OCI-LY3 (cell line): ENCODE measurements around the gene HS2ST1.

ENCODE experiments used
- EZH2phosphoT487 ChIP-seq: fragments of 200-600 bp; shearing (Covaris generic); IDR thresholded peaks from 2 replicates; pipeline ENCODE4 v1.6.1; 2018; ENCODE audit warnings: antibody characterized with exemption, mixed run types, low read depth
- TF ChIP-seq, protein P1 (sequence below): fragments of 200-600, 300-600 bp; sonication (generic); IDR thresholded peaks from 2 replicates; pipeline ENCODE4 v1.5.1; 2014; ENCODE audit warnings: antibody characterized with exemption, low read length, low read depth

DNA sequence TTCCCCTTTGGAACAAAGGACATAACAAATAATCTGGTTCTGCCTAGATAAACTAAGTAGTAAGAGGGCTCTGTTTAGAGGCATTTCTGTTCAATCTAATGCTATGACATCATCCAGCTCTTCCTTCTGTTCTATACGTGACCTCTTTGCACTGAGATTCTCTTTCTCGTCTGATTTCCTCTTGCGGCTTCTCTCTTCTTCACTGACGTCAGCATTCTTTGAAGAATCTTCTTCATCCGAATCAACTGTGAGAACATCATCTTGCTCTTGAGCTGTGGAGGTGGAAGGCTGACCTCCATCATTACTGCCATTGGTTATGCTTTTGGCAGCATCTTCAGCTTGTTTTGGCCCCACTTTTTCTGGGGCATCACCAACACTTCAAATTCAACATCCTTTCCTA is 130.4 kb downstream of the HS2ST1 start:
- TF ChIP-seq, protein P1, sequence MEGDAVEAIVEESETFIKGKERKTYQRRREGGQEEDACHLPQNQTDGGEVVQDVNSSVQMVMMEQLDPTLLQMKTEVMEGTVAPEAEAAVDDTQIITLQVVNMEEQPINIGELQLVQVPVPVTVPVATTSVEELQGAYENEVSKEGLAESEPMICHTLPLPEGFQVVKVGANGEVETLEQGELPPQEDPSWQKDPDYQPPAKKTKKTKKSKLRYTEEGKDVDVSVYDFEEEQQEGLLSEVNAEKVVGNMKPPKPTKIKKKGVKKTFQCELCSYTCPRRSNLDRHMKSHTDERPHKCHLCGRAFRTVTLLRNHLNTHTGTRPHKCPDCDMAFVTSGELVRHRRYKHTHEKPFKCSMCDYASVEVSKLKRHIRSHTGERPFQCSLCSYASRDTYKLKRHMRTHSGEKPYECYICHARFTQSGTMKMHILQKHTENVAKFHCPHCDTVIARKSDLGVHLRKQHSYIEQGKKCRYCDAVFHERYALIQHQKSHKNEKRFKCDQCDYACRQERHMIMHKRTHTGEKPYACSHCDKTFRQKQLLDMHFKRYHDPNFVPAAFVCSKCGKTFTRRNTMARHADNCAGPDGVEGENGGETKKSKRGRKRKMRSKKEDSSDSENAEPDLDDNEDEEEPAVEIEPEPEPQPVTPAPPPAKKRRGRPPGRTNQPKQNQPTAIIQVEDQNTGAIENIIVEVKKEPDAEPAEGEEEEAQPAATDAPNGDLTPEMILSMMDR, result no peak
- TF ChIP-seq EZH2phosphoT487, result no peak
